ENCODE data around the gene TMEM253.

Gene TMEM253

DNA sequence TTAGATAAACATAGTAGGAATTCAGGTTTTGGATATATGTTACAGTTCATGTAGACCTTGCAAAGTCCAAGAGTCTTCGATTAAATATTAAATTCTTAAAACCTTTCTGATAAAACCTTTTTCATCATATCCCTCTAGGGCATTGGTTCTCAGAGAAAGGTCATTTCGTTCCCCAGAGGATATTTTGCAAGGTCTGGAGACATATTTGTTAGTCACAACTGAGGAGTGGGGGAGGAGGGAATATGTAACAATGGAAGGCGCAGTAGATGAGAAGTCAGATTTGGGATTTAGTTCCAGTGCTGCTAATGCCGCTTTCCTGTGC is 5.3 kb downstream of the TMEM253 start:
- DNase-seq: no peak

- peak; percentile 35 for DNase-seq
These were observed 5.8 kb downstream of the TMEM253 start for GRCh38 chr14:21106498-21107282.

- DNase-seq: no peak
These were observed 6.5 kb downstream of the TMEM253 start for GRCh38 chr14:21107283-21107800.

DNA sequence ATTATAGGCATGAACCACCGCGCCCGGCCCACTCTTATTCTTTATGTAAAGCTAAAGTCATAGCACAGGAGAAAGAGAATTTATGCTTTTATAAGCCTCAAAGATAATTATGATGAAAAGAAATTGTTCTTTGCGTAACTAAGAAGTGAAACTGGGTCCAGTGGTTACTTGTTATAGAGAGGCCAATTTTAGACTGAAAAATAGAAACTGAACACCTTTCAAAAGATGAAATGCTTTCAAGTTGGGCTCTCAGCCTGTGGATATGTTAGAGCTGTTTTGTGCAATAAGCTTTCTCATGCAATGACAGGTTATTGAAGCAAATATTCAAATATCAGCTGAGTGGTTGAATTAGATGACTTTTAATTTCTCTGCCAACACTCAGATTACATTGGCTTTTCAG is 7.9 kb downstream of the TMEM253 start:
- no peak for DNase-seq

- no peak for DNase-seq
These were observed 8.7 kb downstream of the TMEM253 start for GRCh38 chr14:21109377-21110138.

GRCh38 chr14:21112255-21112654 is 11.4 kb downstream of the TMEM253 start:
- no peak for DNase-seq

DNA sequence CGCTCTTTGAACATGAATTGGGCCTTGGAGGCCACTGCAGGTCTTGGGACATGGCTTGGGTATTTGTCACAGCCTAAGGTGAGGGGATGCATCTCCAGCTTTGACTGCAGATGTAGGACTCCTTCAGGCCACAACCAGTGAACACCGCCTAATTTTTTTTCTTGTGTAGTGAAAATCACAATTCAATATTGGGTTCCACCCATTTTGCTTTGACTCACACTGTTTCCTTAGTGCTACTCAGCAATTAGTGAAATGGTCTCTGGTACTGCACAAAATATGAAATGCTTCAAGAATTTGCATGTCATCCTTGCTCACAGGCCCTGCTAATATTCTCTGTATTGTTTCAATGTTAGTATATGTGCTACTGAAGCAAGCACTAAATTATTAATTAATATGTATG is 12.5 kb downstream of the TMEM253 start:
- DNase-seq: no peak

DNA sequence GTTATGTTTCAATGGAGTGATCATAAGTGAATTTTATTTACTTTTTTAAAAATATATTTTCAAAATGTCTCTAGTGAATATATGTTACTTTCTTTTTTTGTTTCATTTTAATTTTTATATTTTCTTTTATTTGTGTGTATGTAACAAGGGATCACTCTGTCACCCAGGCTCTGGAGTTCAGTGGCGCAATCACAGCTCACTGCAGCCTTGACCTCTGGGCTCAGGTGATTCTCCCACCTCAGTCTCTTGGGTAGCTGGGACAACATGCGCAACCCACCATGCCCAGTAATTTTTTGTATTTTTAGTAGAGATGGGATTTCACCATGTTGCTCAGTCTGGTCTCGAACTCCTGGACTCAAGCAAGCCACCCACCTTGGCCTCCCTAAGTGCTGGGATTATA is 18.1 kb downstream of the TMEM253 start:
- DNase-seq: no peak

- no peak for DNase-seq
These were observed 19.8 kb downstream of the TMEM253 start for GRCh38 chr14:21120686-21121085.

- no peak for DNase-seq
These were observed 20.3 kb downstream of the TMEM253 start for GRCh38 chr14:21121122-21121521.

GRCh38 chr14:21123429-21123828 is 22.6 kb downstream of the TMEM253 start:
- no peak for DNase-seq

- no peak for DNase-seq
These were observed 33.0 kb downstream of the TMEM253 start for GRCh38 chr14:21133901-21134300.

DNA sequence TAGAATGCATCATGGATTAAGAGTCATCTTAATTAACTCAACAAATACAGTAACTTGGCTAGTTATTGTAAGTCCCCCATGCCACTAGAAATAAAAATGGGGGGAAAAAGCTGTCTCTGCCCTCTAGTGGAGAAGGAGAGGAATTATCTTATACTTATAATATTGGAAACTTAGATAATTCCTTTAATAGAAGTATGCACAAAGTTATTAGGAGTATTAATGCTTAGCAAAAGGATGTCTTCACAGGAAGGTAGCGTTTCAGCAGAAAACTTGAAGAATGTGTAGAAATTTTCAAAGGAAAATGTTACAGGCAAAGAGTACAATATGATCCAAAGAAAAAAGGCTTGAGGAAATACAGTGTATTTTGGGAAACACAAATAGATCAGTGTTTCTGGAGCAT is 35.2 kb downstream of the TMEM253 start:
- DNase-seq: no peak

GRCh38 chr14:21142357-21142756 is 41.5 kb downstream of the TMEM253 start:
- DNase-seq: no peak

DNA sequence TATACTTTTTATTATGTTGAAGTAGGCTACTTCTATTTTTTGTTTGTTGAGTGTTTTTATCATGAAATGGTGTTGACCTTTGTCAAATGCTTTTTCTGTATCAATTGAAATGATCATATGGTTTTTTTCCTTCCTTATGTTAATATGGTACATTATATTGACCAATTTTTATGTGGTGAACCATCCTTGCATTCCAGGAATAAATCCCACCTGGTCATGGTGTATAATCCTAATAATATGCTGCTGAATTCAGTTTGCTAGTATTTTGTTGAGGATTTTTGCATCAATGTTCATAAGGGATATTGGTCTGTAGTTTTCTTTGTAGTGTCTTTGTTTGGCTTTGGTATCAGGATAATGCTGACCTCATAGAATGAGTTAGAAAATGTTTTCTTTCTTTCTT is 44.6 kb downstream of the TMEM253 start:
- DNase-seq: no peak

- no peak for DNase-seq
These were observed 48.9 kb downstream of the TMEM253 start for GRCh38 chr14:21149641-21150367.
